A673 (cell line): Measurements from ENCODE around the gene IL1RL1. TPM values are rescaled to one million over a fixed set of nuclear protein-coding genes. Genes with fewer than 3 reads are reported as not detected.

Experiments
- BruUV-seq: library from RNA; stranded (reverse); fragments of 400-500 nt; replicated peaks from 2 replicates; lab custom pipeline; 2021; lab: Mats Ljungman, UMichigan
- CTCF ChIA-PET: fragments of 300-600 bp; sonication (Branson Sonifier 250); formaldehyde crosslinking; loops from one replicate; lab custom pipeline; 2022; ENCODE audit warnings: antibody characterized with exemption; lab: Charles Lee
- POLR2A ChIA-PET: fragments of 300-600 bp; sonication (Branson Sonifier 250); formaldehyde crosslinking; loops from one replicate; lab custom pipeline; 2022; ENCODE audit warnings: antibody characterized with exemption; ENCODE audit not compliant: low non-redundant PET; lab: Charles Lee
- DNase-seq: peaks from one replicate; pipeline ENCODE4 v3.0.0-alpha.2; 2015; ENCODE audit warnings: low spot score
- H3K27ac ChIP-seq: fragments of 200-600 bp; sonication (generic); 2 replicates; pipeline ENCODE4 v1.5.1; 2016; ENCODE audit warnings: mixed run types, low read depth, mild to moderate bottlenecking, mixed read lengths, antibody characterized with exemption, low read length; ENCODE audit not compliant: poor library complexity, severe bottlenecking
- H3K27me3 ChIP-seq: fragments of 200-600 bp; sonication (generic); replicated peaks from 2 replicates; pipeline ENCODE4 v1.6.1; 2017; ENCODE audit warnings: mixed run types, low read depth, mild to moderate bottlenecking, mixed read lengths, antibody characterized with exemption, low read length; ENCODE audit not compliant: insufficient read depth, poor library complexity
- H3K36me3 ChIP-seq: fragments of 200-600 bp; sonication (generic); 2 replicates; pipeline ENCODE4 v1.6.1; 2016; ENCODE audit warnings: mixed run types, mild to moderate bottlenecking, mixed read lengths, antibody characterized with exemption, low read length; ENCODE audit not compliant: insufficient read depth, poor library complexity, severe bottlenecking
- H3K4me1 ChIP-seq: fragments of 200-600 bp; sonication (generic); 2 replicates; pipeline ENCODE4 v1.6.1; 2017; ENCODE audit warnings: mixed run types, mild to moderate bottlenecking, mixed read lengths, antibody characterized with exemption, low read length; ENCODE audit not compliant: insufficient read depth, poor library complexity, severe bottlenecking
- H3K4me3 ChIP-seq: fragments of 200-600 bp; sonication (generic); 2 replicates; pipeline ENCODE4 v1.5.1; 2016; ENCODE audit warnings: low read depth, mixed run types, mild to moderate bottlenecking, mixed read lengths, low read length; ENCODE audit not compliant: poor library complexity, severe bottlenecking
- H3K9me3 ChIP-seq: fragments of 200-600 bp; sonication (generic); 2 replicates; pipeline ENCODE4 v1.6.1; 2016; ENCODE audit warnings: mixed run types, low read depth, mild to moderate bottlenecking, mixed read lengths, antibody characterized with exemption, low read length; ENCODE audit not compliant: poor library complexity, severe bottlenecking
- CTCF ChIP-seq: fragments of 300-800, 200-600 bp; sonication (generic); conservative IDR thresholded peaks from 2 replicates; pipeline ENCODE4 v1.5.1; 2017; ENCODE audit warnings: low read depth, mild to moderate bottlenecking, antibody characterized with exemption, low read length, moderate library complexity, mixed read lengths
- EZH2 ChIP-seq: fragments of 200-600 bp; sonication (generic); IDR thresholded peaks from 2 replicates; pipeline ENCODE4 v1.6.1; 2017; ENCODE audit warnings: borderline replicate concordance, low read depth, mild to moderate bottlenecking, mixed read lengths, antibody characterized with exemption, low read length; ENCODE audit not compliant: poor library complexity, severe bottlenecking
- intact Hi-C: fragments of 100-400 bp; cut with micrococcal nuclease; formaldehyde crosslinking; loops from one replicate; pipeline ENCODE4 v1.10.0; 2022; ENCODE audit not compliant: unreplicated experiment
- total RNA-seq: library from RNA; stranded (reverse); gene quantifications from 2 replicates; pipeline ENCODE4 v1.2.3, GENCODE V29; 2021

IL1RL1 gene
- total RNA-seq, 1 experiment from 2014 or later: not detected

- Histone ChIP-seq H3K27ac (no peak overlapping the region), H3K4me3 (no peak overlapping the region), H3K4me1 (no peaks in the 10 kb centered on the region), H3K36me3 (no peaks in the 10 kb centered on the region), H3K9me3 (no peaks in the 10 kb centered on the region), H3K27me3 (peaks cover 62% of the 10 kb centered on the region)
- DNase-seq: no peak
- intact Hi-C loops: loop anchor here (5.0 kb wide), 1 partner anchor 51 kb away; no protein-coding TSS in a partner anchor
- ChIA-PET CTCF (no interaction called here), POLR2A (no interaction called here)
- BruUV-seq: no TSS peak
- TF ChIP-seq CTCF (no peak), EZH2 (no peak)
Measured at GRCh38 chr2:102303589-102303988, 7.8 kb upstream of the IL1RL1 start.

- H3K27me3 ChIP-seq: peaks cover 60% of the 10 kb centered on the region
- H3K9me3 ChIP-seq: no peaks in the 10 kb centered on the region
- H3K27ac ChIP-seq: no peak overlapping the region
- ChIA-PET CTCF (no interaction called here), POLR2A (no interaction called here)
- H3K36me3 ChIP-seq: no peaks in the 10 kb centered on the region
- no peak for DNase-seq
- TF ChIP-seq CTCF (no peak), EZH2 (no peak)
- no peak overlapping the region for H3K4me3 ChIP-seq
- no peaks in the 10 kb centered on the region for H3K4me1 ChIP-seq
- intact Hi-C loops: loop anchor here (5.0 kb wide), 1 partner anchor 52 kb away; no protein-coding TSS in a partner anchor
- BruUV-seq: no TSS peak
Measured at GRCh38 chr2:102304268-102304667, 7.1 kb upstream of the IL1RL1 start.

GRCh38 chr2:102304711-102305611 is 6.4 kb upstream of the IL1RL1 start:
- ChIA-PET POLR2A (no interaction called here), CTCF (no interaction called here)
- H3K27me3 ChIP-seq: peaks cover 53% of the 10 kb centered on the region
- H3K4me1 ChIP-seq: no peaks in the 10 kb centered on the region
- H3K36me3 ChIP-seq: no peaks in the 10 kb centered on the region
- intact Hi-C loops: loop anchor here (5.0 kb wide), 1 partner anchor 53 kb away; no protein-coding TSS in a partner anchor
- no peaks in the 10 kb centered on the region for H3K9me3 ChIP-seq
- H3K27ac ChIP-seq: no peak overlapping the region
- no peak overlapping the region for H3K4me3 ChIP-seq
- no peak for DNase-seq
- no peak for TF ChIP-seq EZH2
- no peak for TF ChIP-seq CTCF
- no TSS peak for BruUV-seq
